Activated CD4-positive, CD25-positive, alpha-beta regulatory T cell treated with anti-CD3 and anti-CD28 coated beads, Interleukin-2, amount 50 U/mL, for 16 hours (primary cell): ENCODE results near the gene CASP7.
"Not testable (repeated sequence)": the region's sequence is repeated elsewhere in the genome, so short reads cannot be mapped to it uniquely, and the experiment has no call there.

Experiments used
- DNase-seq: peaks from one replicate; pipeline ENCODE4 v3.0.0-alpha.2; 2020; ENCODE audit warnings: low read depth, low spot score

The CASP7 gene

DNA sequence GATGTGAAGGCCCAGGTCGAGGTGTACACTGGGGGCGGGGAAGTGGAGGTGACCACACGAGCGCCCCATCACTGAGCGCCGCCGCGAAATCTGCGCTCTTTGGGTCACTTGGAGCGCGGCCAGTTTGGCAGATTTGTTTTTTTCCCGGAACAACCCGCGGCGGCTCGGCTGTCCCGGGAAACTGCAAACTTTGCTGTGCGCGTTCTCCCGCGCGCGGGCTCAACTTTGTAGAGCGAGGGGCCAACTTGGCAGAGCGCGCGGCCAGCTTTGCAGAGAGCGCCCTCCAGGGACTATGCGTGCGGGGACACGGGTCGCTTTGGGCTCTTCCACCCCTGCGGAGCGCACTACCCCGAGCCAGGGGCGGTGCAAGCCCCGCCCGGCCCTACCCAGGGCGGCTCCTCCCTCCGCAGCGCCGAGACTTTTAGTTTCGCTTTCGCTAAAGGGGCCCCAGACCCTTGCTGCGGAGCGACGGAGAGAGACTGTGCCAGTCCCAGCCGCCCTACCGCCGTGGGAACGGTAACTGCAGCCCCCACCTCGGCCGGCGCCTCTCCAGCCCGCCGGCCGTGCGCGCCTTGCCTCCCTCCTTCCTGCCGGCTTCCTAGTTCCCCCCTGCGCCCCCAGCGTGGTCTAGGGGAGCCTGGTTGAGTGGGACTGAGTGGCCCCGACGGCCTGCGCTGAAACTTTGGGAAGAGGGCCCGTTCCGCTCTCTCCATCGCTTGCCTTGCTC, at the start of gene CASP7:
Gene CASP7 (plus strand): TSS at position 450 of the 727 bp plus-strand sequence. CDS start 17,582 bp downstream, outside the sequence.
- DNase-seq: peak; percentile 59

DNA sequence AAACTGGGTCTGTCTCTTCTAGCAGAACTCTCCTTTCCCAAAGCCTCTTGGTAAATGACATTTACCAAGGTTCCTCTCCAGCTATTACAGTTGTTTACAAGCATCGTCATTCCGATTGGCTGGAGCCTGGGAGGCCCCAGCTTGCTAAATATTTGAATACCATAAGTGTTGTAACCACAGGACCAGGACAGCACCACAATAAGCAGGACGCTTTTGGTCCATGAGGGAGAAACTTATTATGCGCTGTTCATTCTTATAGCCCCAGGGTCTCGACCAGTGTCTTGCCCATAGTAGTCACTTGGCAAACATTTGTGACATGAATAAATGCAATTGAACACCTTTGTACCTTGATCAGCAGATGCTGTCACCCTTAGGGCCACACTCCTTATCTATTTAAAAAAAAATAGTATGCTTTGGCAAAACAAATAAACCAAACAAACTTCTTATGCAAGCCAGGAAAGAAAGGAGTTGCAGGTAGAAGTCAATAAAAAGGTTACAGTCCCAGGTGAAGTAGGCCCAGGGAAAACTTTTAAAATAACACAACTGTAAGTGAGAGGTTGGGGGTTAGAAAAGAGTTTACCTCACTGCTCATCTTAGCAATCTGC, 48.7 kb upstream of the CASP7 start:
- no peak for DNase-seq

DNA sequence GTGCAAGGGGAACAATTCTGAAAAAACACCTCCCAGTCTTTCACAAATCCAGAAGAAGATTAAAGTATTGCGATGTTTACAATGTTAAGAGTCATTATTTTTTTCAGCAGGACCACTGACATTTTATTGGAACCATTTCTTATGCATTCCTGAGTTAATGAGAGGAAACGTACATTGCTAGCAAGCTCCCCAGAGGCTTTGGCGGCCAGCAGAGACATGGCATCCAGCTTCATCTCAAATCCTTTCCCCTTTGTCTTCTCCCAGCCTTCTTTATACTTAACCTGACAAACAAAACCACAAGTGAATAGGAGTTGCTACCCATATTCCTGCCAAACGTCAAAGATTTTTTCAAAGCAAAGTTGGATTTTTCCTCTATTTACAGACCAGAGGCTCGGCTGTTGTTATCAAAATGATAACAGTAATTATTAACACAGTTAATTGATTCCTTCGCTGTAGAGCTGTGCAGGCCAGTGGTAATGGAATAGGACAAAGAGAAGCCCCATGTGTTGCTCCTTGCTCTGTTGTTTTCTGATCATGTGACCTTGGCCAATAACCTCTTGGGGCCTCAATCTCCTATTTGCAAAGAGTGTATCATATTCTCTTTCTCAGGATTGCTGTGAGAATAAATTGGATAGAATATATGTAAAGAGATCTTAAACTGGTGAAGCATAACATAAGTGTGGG, 47.9 kb upstream of the CASP7 start:
- DNase-seq: no peak

DNA sequence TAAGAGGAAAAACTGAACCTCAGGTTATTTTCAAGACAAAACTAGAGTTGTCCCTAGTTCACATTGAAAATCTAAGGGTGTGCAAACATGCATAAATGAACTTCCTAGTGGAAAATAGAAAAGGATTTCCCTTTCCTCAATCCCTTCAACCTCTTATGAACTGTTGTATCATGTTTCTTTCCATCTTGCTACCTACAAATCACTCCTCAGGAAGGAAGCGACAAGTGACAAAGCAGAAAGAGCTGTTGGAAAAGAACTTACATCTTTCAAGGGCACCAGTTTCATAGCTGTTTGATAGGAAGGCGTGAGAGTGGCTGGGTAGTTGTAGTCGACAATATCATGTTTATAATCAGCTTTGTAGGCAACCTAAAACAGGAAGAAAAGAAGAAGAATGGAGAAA, 39.7 kb upstream of the CASP7 start:
- no peak for DNase-seq

DNA sequence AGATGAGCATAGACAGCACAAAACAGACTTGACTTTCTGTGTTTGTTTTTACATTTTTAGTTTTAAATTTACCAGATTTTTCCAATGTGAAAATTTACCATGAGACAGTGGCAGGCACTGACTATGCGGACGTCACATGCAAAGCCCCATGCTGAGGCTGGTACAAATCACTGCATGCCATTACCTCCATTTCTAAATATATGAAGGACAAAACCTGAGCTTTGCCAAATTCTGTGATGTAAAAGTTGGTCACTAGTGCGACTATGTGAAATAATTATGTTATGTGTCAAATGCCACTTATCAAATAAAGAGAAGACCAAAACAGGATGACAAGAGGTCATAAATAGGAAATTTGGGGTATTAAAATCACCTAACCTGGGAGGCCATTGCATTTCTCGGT, 38.0 kb upstream of the CASP7 start:
- DNase-seq: no peak

DNA sequence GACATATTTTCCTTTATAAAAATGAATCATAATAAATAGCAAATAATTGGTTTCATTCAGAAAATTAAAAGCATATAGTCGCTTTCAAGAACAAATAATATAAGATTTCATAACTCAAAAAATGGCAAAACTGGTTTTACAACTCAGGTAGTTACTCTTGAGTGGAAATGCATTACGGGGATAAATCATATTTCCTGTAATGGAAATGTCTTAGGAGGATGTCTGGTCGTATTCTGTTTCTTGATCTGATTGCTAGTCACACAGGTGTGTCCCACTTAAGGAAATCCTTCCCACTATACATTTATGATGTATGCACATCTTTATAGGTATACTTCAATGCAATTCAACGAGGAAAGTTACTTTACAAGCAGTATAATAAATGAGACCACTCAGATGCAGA, 36.5 kb upstream of the CASP7 start:
- no peak for DNase-seq

DNA sequence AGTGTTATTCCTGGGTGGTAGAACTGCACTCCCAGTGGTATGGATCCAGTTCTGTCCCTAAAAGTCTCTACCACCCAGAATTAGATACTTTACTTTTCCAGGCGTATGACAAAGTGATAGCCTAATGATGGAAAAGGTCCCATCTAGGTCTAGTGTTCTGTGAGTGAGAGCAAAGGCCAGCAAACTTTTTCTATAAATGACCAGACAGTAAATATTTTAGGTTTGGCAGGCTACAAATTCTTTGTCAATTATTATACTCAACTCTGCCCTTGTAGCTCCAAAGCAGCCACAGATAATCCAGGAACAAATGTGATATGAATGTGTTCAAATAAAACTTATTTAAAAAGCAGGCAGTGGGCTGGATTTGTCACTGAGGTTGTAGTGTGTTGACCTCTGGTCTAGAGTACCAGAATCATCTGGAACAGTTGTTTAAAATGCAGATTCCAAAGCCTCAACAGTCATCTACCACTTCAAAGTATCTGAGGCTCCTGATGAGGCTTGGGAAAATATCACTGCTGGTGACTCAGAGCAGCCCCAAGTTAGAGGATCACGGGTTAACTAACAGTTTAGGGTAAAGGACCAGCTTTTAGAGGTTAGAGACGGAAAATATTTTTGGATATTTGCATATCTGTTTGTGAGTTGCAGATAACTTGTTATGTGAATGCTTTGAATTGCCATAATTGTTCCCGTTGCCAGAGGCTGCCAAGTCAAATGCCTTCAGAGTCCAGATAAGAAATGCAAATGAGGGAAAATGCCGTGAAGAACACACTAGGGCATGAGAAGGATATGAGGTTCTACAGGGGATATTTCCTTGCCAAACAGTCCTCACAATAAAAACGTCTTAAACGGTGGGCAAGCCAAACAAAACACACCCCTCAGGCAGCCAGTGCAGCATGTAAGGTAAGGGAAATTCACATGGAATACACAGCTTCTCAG, 35.3 kb upstream of the CASP7 start:
- no peak for DNase-seq

DNA sequence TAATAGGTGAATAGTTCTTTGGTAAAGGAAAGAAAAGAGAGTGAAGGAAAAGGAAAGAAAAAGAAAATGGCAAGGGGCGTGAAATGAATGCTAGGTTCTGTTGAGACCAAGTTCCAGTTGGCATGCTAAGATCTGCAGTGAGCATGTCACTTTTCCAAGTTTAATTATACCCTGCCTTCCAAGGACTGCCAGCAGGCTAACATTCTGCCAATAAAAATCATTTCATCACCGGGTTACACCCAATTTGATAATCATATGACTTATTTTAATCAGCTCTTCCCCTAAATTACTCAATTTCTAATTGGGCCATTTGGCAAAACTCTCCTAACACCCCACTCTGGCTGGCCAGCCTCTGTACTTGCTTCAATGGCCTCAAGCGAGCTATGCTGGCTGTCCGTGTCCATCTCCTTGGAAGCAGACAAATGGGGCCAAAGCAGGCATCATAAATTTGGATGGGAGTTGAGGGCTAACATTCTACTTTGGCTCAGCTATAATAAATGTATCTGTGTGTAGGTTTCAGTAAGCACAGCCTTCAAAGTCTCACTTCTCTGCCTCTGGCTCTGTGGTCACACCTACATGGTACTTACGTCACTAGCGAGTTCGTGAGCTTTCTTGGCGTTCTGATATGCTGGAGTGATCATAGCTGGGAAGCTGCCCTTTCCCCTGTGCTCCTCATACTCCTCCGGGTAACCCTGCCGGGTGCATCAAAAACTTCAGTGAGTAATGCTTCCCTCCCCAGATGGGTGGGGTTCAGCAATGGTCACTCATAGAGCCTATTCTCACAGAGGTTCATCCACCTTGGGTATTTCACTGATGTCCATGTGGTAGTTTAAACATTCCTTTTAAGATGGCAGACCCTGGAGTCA, 33.1 kb upstream of the CASP7 start:
- DNase-seq: no peak

DNA sequence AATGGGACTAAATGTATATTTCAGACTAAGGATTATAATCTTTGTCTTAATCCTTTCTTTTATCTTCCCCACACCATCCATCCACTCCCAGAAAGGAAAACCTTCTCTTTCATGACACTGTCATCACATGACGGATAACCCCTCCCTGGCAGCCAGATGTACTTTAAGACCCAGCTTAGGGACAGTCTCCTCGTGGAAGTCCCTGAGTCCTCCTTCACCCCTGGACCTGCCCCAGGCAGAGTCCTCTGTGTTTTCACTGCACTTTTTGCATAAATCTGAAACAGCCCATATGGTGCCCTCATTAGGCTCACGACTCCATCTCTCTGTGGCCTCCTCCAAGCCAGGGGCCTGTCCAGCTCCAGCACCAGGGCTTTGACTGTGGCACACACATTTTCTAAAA, 31.9 kb upstream of the CASP7 start:
- DNase-seq: no peak

DNA sequence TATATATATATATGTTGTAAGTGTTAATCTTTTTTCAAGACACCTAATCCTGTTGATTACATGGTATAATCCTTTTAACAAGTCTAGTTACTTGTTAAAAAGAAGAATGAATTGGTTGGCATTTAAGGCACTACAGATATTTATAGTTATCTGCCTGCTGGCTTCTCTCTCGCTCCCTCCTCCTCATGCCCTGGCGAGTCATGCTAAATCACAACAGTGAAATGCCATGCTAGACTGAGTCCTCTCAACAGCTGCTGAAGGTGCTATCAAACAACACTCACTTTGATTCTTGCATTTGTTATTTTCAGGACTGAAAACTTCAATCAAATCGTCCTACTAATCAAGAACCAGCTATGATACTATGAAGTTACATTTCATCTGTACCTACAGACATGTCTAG, 31.2 kb upstream of the CASP7 start:
- no peak for DNase-seq

DNA sequence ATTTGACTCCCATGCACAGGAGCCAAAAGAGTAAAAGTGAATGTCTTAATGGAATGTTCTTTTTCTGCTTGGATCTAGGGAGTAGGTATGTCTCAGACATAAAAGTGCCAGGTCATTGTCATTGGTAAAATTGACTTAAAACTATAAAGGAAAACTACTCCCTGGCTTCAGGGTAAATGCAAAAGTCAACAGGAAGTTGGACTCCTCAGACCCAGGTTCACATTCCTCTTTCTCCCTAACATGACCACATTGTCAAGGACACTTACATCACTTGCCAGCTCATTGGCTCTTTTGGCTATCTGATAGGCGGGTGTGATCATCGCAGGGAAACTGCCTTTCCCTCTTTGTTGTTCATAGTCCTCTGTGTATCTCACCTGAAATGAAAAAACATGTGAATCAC, 29.5 kb upstream of the CASP7 start:
- DNase-seq: no peak

DNA sequence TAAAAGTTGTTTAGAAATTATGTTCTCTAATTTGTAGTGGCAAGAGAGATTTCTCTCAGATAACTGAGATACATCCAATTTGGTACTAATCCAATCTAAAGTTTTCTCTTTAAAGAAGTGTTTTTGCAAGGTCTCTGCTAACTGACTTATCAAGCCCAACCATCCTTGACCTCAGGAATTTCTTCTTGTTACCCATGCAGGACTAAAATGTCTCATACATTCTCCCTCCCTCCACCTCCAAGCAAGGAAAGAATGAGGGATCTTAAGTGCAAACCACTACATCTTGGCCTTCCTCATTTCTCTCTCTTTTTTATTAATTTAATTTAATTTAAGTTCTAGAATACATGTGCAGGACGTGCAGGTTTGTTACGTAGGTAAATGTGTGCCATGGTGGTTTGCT, 28.7 kb upstream of the CASP7 start:
- no peak for DNase-seq

DNA sequence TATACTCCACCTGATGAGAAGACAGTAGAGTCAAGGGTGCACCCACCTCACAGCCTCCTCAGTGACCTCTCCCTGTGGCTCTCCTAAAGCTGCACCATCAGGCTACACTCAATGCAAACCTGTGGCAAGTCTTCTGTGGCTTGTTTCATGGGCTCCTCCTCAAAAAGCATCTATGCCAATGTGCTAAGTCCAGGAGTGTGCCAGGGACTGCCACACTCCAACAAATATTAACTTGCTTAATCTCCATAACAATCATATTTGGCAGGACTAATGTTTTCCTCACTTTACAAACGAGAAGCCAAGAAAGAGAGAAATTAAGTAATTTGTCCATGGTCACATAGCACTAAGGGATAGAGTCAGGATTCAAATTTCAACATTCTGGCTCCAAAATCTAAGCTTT, 27.8 kb upstream of the CASP7 start:
- no peak for DNase-seq

DNA sequence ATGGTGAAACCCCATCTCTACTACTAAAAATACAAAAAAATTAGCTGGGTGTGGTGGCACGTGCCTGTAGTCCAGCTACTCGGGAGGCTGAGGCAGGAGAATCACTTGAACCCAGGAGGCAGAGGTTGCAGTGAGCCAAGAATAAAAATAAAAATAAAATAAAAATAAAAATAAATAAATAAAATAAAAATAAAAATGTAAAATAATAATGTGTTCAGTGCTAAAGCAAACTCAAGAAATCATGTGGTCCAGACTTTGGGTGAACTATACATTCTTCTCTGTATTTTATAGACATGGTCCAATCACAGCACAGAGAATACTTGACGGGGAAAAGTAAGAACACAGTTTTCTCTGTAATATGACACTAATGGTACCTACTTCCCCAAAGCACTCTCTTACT, 27.3 kb upstream of the CASP7 start:
- DNase-seq: not testable (repeated sequence)

DNA sequence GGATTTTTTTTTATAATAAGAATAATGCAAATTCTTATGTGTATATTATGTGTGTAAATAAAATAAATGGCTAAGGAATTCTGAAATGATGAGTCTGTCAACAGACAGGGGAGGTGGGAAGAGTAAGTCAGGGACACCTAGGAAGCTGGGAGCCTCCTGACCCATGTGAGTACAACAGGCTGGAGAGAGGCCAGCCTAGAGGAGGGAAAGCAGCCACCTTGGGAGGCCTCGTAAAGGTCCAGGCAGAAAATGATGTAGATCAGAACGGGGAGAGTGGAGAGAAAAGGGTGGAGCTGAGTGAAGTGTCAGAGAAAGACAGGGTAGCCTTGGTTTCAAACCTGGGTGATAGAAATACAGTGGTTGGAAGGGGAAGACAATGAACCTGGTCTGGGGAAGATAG, 22.8 kb upstream of the CASP7 start:
- DNase-seq: no peak

DNA sequence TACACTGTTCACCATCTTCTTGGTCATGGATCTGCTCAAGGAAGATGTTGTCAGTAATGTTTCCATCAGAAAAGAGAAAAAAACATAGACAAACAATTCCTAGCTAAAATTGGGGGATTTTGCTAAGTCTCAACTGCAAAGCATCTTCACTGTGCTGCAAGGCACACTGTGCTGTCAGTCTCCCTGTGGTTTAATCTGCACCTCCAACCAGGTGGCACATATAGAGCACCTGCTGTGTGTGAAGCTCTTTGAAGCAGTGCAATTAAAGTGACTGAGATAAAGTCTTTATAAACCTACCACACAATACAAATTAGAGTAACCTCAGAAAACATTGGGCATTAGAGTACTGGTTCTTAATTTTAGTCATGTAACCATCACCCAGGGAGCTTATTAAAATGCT, 22.2 kb upstream of the CASP7 start:
- DNase-seq: no peak

DNA sequence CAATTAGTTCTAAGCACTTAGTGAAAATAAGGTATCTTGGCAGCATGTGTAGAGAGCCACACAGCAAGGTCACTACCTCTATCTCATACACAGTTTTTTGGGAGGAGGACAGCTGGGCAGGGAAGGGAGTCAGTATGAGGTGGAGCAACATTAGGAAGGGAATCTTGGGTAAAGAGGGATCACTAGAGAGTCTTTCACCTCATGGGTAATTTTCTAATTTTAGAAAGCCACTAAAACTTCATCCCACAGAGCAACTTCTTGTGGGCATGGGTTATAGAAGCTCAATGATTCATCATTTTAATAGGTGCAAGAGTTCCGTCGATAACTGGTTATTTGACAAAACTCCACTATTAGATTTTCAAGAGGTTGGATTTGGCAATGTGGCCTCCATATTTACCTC, 18.4 kb upstream of the CASP7 start:
- no peak for DNase-seq

DNA sequence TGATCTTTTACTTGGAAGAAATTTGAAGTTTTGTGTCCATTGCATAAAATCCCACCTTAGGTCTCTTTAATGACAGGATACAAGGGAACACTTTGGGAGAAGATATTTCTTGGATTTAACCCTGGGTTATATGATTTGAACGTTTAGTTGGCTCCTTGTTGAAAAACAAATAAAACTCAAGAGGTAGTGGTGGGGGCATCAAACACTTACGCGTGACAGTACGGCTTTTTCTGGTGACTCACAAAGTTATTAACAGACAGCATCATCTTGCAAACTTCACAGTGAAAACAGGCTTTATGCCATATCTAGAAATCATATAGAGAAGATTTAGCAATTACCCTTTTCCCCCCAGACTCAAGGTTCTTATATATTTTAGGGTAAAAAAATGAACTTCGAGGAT, 16.6 kb upstream of the CASP7 start:
- DNase-seq: no peak

DNA sequence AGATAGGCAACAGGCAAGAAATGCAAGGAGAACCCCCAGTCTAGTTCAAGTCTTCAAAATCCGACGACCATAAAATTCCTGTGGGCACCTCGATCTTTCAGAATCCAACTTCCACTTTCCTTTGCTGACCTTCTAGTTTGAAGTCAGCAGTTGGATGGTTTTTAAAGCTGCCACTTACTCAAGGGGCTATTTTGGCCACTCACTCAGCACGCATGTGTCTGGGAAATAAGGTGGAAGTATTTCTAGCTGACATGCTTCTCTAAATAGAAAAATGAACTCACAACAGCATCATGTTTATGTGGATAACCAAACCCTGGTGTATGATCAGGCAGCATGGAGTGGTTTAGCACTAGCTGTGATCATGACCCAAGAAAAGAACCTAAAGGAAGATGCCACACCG, 15.8 kb upstream of the CASP7 start, which contains the start of gene NRAP:
Gene NRAP (minus strand): TSS at position 134 of the 400 bp plus-strand sequence. CDS start 159 bp downstream, outside the sequence.
- no peak for DNase-seq

DNA sequence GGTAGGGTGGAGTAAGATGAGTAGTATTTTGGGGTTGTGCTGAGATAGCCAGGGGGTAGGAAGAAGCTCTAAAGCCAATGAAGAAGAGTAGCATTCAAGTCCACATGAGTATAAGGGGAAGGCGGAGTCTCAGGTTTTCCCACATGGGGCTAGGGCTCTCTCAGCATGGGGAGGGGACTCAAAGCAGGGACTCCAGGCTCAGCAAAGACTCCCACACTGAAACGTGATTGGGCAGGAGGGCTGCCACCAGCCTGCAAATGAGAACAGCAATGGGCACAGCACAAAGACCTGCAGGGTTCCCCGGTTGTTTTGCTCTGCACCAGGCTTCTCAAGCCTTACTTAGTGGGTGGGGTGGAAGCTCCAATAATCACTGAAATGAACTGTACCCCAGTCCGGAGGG, 14.4 kb upstream of the CASP7 start:
- no peak for DNase-seq

DNA sequence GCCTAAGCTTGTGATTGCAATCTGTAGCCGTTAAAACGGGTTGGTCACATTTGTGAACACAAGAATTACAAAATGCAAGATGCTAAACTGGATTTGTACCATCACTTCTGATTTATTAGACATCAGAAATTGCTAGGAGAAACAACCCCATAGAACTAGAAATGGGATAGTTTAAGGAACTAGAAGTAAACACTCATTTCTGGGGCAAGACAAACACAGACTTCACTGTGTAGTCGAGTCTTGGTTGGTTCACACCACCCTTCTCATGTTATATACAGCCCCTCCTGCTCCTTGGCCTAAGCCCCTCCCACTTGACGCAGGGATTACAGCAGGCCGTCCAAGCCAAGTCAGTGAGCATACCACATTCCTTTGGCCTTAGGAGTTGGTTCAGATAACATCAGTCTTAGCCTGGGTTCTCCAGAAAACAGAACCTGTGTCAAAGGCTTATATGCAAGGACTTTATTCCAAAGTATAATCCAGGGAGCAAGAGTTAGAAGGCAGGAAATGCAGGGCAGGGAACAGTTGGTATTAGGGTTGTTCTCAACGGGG, 13.8 kb upstream of the CASP7 start:
- no peak for DNase-seq
